ENCODE data around the gene MTR. TPM values are rescaled to one million over a fixed set of nuclear protein-coding genes. Genes with fewer than 3 reads are reported as not detected.

MTR gene
- total RNA-seq, 1 experiment from 2014 or later = 14.2 TPM

DNA sequence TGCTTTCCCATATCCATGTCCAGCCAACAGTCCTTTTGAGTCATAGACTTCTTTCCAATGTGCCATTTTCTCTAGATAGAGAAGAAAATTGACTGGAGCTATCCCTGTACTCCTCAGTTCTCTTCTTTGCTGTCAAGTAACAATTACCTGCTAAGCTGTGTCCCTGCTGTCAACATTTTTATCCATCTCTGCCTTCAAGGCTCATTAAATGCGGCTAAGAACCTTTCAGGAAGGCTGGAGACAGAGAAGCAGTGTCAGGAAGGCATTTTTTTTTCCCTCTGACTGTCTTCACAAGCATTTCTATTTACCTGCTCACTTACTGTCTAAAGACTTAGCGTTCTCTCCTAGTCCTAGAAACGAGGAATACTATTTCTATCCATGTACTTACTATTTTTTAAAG, 69.1 kb downstream of the MTR start:
- Histone ChIP-seq H3K9ac (ENCODE audit: low read length) (no peak overlapping the region), H3F3A (ENCODE audit: low read length, unreplicated experiment) (no peaks in the 10 kb centered on the region), H2AFZ (ENCODE audit: low read length) (no peak overlapping the region), H3K27ac (ENCODE audit: low read length) (no peak overlapping the region), H3K79me2 (ENCODE audit: low read length) (no peaks in the 10 kb centered on the region), H3K4me1 (ENCODE audit: insufficient read depth, low read length) (no peaks in the 10 kb centered on the region), H3K36me3 (ENCODE audit: low read depth, low read length) (peaks cover 3% of the 10 kb centered on the region), H3K9me3 (ENCODE audit: low read length) (no peaks in the 10 kb centered on the region), H3K4me2 (ENCODE audit: low read length) (no peak overlapping the region), H4K20me1 (ENCODE audit: low read length) (no peaks in the 10 kb centered on the region), H3K27me3 (ENCODE audit: low read length) (no peaks in the 10 kb centered on the region), H3K9me2 (replicated peaks; ENCODE audit: low read length) (no peaks in the 10 kb centered on the region), H3K4me3 (ENCODE audit: low read length) (no peak overlapping the region)
- intact Hi-C loops (cut with micrococcal nuclease) = loop anchor here (10.0 kb wide), 1 partner anchor 521 kb away; no protein-coding TSS in a partner anchor
- CTCF ChIA-PET = no interaction called here
- TF ChIP-seq EZH2 (IDR thresholded peaks at IDR 0.05; ENCODE audit: low read length, unreplicated experiment) (no peak), EZH2phosphoT487 (IDR thresholded peaks at IDR 0.05; ENCODE audit: borderline replicate concordance, low read length) (no peak)
- TF ChIP-seq, protein P1, sequence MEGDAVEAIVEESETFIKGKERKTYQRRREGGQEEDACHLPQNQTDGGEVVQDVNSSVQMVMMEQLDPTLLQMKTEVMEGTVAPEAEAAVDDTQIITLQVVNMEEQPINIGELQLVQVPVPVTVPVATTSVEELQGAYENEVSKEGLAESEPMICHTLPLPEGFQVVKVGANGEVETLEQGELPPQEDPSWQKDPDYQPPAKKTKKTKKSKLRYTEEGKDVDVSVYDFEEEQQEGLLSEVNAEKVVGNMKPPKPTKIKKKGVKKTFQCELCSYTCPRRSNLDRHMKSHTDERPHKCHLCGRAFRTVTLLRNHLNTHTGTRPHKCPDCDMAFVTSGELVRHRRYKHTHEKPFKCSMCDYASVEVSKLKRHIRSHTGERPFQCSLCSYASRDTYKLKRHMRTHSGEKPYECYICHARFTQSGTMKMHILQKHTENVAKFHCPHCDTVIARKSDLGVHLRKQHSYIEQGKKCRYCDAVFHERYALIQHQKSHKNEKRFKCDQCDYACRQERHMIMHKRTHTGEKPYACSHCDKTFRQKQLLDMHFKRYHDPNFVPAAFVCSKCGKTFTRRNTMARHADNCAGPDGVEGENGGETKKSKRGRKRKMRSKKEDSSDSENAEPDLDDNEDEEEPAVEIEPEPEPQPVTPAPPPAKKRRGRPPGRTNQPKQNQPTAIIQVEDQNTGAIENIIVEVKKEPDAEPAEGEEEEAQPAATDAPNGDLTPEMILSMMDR (conservative IDR thresholded peaks at IDR 0.05; ENCODE audit: low read depth, low read length) = no peak
- POLR2A ChIA-PET (ENCODE audit: unreplicated experiment) = no interaction called here
- BruUV-seq (replicated peaks) = no TSS peak
- ATAC-seq = no peak
- no peak for DNase-seq

DNA sequence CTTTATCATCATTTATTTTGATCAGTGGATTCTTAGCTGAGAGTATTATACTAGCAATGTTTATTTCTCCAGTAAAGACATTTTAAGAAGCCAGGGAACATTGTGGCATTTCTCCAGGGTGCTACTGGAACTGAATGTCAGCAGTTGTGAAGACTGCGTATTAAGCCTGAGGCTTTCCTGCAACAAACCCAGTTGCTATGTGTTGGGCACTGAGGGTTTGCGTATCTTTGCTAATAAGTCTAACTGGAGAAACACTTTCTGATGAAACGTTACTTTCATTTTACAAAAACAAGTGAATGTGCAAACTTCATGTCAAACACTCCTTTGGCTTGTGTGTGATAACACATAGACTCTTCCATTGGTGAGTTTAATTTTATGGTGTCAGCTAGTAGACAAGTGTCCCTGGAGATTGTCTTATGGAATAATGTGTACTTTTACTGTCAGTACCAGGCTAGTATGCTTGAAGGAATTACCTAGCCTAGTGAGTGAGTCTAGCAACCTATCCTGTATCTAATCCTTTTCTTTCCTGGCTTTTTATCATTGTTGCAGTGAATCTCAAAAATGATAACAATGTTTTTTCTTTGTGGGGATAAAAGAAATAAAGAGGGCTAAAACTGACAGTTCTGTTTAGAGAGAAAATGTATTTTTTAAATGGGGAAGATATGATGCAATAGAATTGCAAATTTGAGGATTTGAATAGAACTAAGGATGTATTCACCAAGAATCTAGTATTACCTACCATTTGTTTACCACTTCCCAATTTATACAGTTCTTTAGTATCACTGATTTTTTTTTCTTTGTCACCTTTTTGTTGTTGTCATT, 70.1 kb downstream of the MTR start:
- intact Hi-C loops (cut with micrococcal nuclease) = loop anchor here (10.0 kb wide), 1 partner anchor 520 kb away; no protein-coding TSS in a partner anchor

More for the DNA sequence above, 70.1 kb downstream of the MTR start:
- Histone ChIP-seq H3K36me3 (ENCODE audit: low read depth, low read length) (peaks cover 6% of the 10 kb centered on the region), H3K4me2 (ENCODE audit: low read length) (no peak overlapping the region), H3F3A (ENCODE audit: low read length, unreplicated experiment) (no peaks in the 10 kb centered on the region), H3K4me1 (ENCODE audit: insufficient read depth, low read length) (no peaks in the 10 kb centered on the region), H4K20me1 (ENCODE audit: low read length) (no peaks in the 10 kb centered on the region), H3K27ac (ENCODE audit: low read length) (no peak overlapping the region), H3K4me3 (ENCODE audit: low read length) (no peak overlapping the region), H3K27me3 (ENCODE audit: low read length) (no peaks in the 10 kb centered on the region), H3K9ac (ENCODE audit: low read length) (no peak overlapping the region), H2AFZ (ENCODE audit: low read length) (no peak overlapping the region), H3K9me2 (replicated peaks; ENCODE audit: low read length) (no peaks in the 10 kb centered on the region), H3K9me3 (ENCODE audit: low read length) (no peaks in the 10 kb centered on the region), H3K79me2 (ENCODE audit: low read length) (no peaks in the 10 kb centered on the region)
- TF ChIP-seq EZH2phosphoT487 (IDR thresholded peaks at IDR 0.05; ENCODE audit: borderline replicate concordance, low read length) = no peak
- TF ChIP-seq, protein P1 (conservative IDR thresholded peaks at IDR 0.05; ENCODE audit: low read depth, low read length) = no peak
- no peak for TF ChIP-seq EZH2 (IDR thresholded peaks at IDR 0.05; ENCODE audit: low read length, unreplicated experiment)
- no TSS peak for BruUV-seq (replicated peaks)
- CTCF ChIA-PET = no interaction called here
- ATAC-seq (no peak), DNase-seq (no peak)
- POLR2A ChIA-PET (ENCODE audit: unreplicated experiment) = no interaction called here
